Measurements from ENCODE around the gene CASK. TPM values are rescaled to one million over a fixed set of nuclear protein-coding genes. Genes with fewer than 3 reads are reported as not detected.

Gene CASK
- total RNA-seq, 1 experiment from 2014 or later, result 54.6 TPM

DNA sequence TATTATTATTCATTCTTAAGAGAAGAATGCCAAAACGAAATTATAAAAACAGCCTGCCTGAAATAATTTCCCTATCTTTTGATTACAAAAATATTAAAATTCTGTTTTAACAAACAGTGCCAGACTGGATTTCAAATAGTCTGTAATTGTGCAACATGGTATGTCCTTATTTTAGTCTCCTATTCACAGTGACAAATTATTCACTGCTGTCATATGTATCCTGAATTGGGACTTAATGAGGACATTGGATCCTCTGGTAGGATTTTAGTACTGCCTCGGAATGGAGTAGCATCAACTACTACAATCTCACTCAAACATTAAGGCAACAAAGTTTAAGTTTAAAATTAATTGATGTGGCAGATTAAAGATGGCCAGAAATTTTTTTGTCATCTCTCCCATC, 97.6 kb downstream of the CASK start:
- Mint-ChIP-seq H3K27ac (no peak overlapping the region), H3K4me3 (no peak overlapping the region), H3K27me3 (ENCODE audit: low read depth) (no peaks in the 10 kb centered on the region), H3K4me1 (peaks cover 20% of the 10 kb centered on the region), H3K36me3 (peaks cover 2% of the 10 kb centered on the region; the same call in 1 of the 2 replicates), H3K9me3 (peaks cover 4% of the 10 kb centered on the region; the same call in 1 of the 2 replicates)
- POLR2A ChIA-PET, result no interaction called here
- CTCF ChIA-PET, result no interaction called here
- no peak for ATAC-seq
- TF ChIP-seq CTCF (IDR thresholded peaks at IDR 0.05) (no peak), TP53 (CRISPR knock-in tag; IDR thresholded peaks at IDR 0.05) (no peak), TEAD4 (CRISPR knock-in tag; IDR thresholded peaks at IDR 0.05) (no peak), FOXJ3 (CRISPR knock-in tag; IDR thresholded peaks at IDR 0.05; ENCODE audit: borderline replicate concordance) (no peak), KAT7 (CRISPR knock-in tag; IDR thresholded peaks at IDR 0.05; ENCODE audit: borderline replicate concordance) (no peak), ZNF423 (CRISPR knock-in tag; IDR thresholded peaks at IDR 0.05) (no peak), ELF4 (CRISPR knock-in tag; IDR thresholded peaks at IDR 0.05; ENCODE audit: low read depth) (no peak), ZMAT4 (CRISPR knock-in tag; IDR thresholded peaks at IDR 0.05) (no peak), ZNF263 (CRISPR knock-in tag; IDR thresholded peaks at IDR 0.05; ENCODE audit: low read depth) (no peak), NFYB (CRISPR knock-in tag; conservative IDR thresholded peaks at IDR 0.05; ENCODE audit: low read depth) (no peak)
- TF ChIP-seq, protein P1, sequence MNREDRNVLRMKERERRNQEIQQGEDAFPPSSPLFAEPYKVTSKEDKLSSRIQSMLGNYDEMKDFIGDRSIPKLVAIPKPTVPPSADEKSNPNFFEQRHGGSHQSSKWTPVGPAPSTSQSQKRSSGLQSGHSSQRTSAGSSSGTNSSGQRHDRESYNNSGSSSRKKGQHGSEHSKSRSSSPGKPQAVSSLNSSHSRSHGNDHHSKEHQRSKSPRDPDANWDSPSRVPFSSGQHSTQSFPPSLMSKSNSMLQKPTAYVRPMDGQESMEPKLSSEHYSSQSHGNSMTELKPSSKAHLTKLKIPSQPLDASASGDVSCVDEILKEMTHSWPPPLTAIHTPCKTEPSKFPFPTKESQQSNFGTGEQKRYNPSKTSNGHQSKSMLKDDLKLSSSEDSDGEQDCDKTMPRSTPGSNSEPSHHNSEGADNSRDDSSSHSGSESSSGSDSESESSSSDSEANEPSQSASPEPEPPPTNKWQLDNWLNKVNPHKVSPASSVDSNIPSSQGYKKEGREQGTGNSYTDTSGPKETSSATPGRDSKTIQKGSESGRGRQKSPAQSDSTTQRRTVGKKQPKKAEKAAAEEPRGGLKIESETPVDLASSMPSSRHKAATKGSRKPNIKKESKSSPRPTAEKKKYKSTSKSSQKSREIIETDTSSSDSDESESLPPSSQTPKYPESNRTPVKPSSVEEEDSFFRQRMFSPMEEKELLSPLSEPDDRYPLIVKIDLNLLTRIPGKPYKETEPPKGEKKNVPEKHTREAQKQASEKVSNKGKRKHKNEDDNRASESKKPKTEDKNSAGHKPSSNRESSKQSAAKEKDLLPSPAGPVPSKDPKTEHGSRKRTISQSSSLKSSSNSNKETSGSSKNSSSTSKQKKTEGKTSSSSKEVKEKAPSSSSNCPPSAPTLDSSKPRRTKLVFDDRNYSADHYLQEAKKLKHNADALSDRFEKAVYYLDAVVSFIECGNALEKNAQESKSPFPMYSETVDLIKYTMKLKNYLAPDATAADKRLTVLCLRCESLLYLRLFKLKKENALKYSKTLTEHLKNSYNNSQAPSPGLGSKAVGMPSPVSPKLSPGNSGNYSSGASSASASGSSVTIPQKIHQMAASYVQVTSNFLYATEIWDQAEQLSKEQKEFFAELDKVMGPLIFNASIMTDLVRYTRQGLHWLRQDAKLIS (CRISPR knock-in tag; IDR thresholded peaks at IDR 0.05; ENCODE audit: borderline replicate concordance), result no peak
- no peak for DNase-seq (ENCODE audit: low spot score)

DNA sequence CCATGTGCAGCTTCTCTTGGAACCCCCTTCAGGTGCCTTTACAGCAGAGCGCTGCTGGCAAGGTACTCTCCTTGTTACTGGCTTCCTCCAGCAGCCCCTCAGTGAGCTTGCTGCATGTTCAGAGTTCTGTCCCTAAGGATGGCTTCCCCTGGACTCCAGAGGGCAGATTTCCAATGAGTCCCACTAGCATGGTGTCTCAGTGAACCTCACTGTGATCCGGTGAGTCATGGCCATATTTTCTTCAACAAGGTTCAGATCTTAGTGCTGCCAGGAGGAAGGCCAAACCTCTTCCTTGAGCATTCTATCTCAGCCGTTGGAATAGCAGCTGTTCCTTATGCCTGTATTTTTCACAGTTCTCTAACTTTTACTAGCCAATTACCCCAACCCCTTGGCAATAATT, 98.8 kb downstream of the CASK start:
- TF ChIP-seq ZNF232 (CRISPR knock-in tag; IDR thresholded peaks at IDR 0.05) (no peak), GRHL2 (CRISPR knock-in tag; IDR thresholded peaks at IDR 0.05; ENCODE audit: insufficient replicate concordance, severe bottlenecking) (no peak), NFE2L1 (CRISPR knock-in tag; IDR thresholded peaks at IDR 0.05) (no peak), MYBL2 (CRISPR knock-in tag; IDR thresholded peaks at IDR 0.05) (no peak), ZNF423 (CRISPR knock-in tag; IDR thresholded peaks at IDR 0.05) (no peak), TCF7 (CRISPR knock-in tag; IDR thresholded peaks at IDR 0.05; ENCODE audit: low read depth) (no peak), E2F1 (CRISPR knock-in tag; IDR thresholded peaks at IDR 0.05) (no peak), ZNF121 (CRISPR knock-in tag; IDR thresholded peaks at IDR 0.05) (no peak)
- Mint-ChIP-seq H3K27ac (no peak overlapping the region), H3K27me3 (ENCODE audit: low read depth) (no peaks in the 10 kb centered on the region), H3K36me3 (peaks cover 2% of the 10 kb centered on the region; the same call in 1 of the 2 replicates), H3K4me1 (peaks cover 20% of the 10 kb centered on the region), H3K9me3 (peaks cover 4% of the 10 kb centered on the region; the same call in 1 of the 2 replicates), H3K4me3 (no peak overlapping the region)
- ChIA-PET CTCF (no interaction called here), POLR2A (no interaction called here)
- ATAC-seq (no peak), DNase-seq (ENCODE audit: low spot score) (no peak)

Data from WTC11 (cell line).